ENCODE measurements around the gene SERINC3. TPM values are rescaled to one million over a fixed set of nuclear protein-coding genes. Genes with fewer than 3 reads are reported as not detected.
A peak's percentile ranks its signal among the peaks of the same experiment; 100 is the strongest.

The SERINC3 gene
- total RNA-seq, 1 donor from 2014 or later, result 82.4 TPM

- no peaks in the 10 kb centered on the region for H3K27me3 ChIP-seq (ENCODE audit: control insufficient read depth, insufficient read depth, low read length)
- no peak for FAIRE-seq
- no peak for TF ChIP-seq CTCF (IDR thresholded peaks at IDR 0.05; ENCODE audit: insufficient read depth, low read length, severe bottlenecking)
These were observed 51.5 kb downstream of the SERINC3 start for GRCh38 chr20:44470327-44470726.

GRCh38 chr20:44468044-44468782, 53.7 kb downstream of the SERINC3 start:
- FAIRE-seq, result no peak
- Histone ChIP-seq H3K36me3 (ENCODE audit: control insufficient read depth, insufficient read depth, low read length) (no peaks in the 10 kb centered on the region), H3K27me3 (ENCODE audit: control insufficient read depth, insufficient read depth, low read length) (no peaks in the 10 kb centered on the region), H3K4me3 (ENCODE audit: low read depth, low read length) (no peak overlapping the region)
- no peak for TF ChIP-seq CTCF (IDR thresholded peaks at IDR 0.05; ENCODE audit: insufficient read depth, low read length, severe bottlenecking)
- DNase-seq (ENCODE audit: low read depth), result no peak

More at GRCh38 chr20:44470327-44470726, 51.5 kb downstream of the SERINC3 start:
- Histone ChIP-seq H3K36me3 (ENCODE audit: control insufficient read depth, insufficient read depth, low read length) (no peaks in the 10 kb centered on the region), H3K4me3 (ENCODE audit: low read depth, low read length) (no peak overlapping the region)
- DNase-seq (ENCODE audit: low read depth), result no peak

GRCh38 chr20:44467289-44467883, 54.5 kb downstream of the SERINC3 start:
- no peak for FAIRE-seq
- H3K36me3 ChIP-seq (ENCODE audit: control insufficient read depth, insufficient read depth, low read length), result no peaks in the 10 kb centered on the region
- no peak for TF ChIP-seq CTCF (IDR thresholded peaks at IDR 0.05; ENCODE audit: insufficient read depth, low read length, severe bottlenecking)
- DNase-seq (ENCODE audit: low read depth), result no peak
- H3K27me3 ChIP-seq (ENCODE audit: control insufficient read depth, insufficient read depth, low read length), result no peaks in the 10 kb centered on the region
- no peak overlapping the region for H3K4me3 ChIP-seq (ENCODE audit: low read depth, low read length)

- no peaks in the 10 kb centered on the region for H3K27me3 ChIP-seq (ENCODE audit: control insufficient read depth, insufficient read depth, low read length)
- DNase-seq (ENCODE audit: low read depth) (peak; percentile 37), FAIRE-seq (no peak)
- TF ChIP-seq CTCF (IDR thresholded peaks at IDR 0.05; ENCODE audit: insufficient read depth, low read length, severe bottlenecking), result no peak
- no peak overlapping the region for H3K4me3 ChIP-seq (ENCODE audit: low read depth, low read length)
- no peaks in the 10 kb centered on the region for H3K36me3 ChIP-seq (ENCODE audit: control insufficient read depth, insufficient read depth, low read length)
These were observed 56.8 kb downstream of the SERINC3 start for GRCh38 chr20:44465001-44465560.

- FAIRE-seq, result no peak
- no peaks in the 10 kb centered on the region for H3K36me3 ChIP-seq (ENCODE audit: control insufficient read depth, insufficient read depth, low read length)
- no peak overlapping the region for H3K4me3 ChIP-seq (ENCODE audit: low read depth, low read length)
- no peaks in the 10 kb centered on the region for H3K27me3 ChIP-seq (ENCODE audit: control insufficient read depth, insufficient read depth, low read length)
- peak; percentile 27 for DNase-seq (ENCODE audit: low read depth)
- TF ChIP-seq CTCF (IDR thresholded peaks at IDR 0.05; ENCODE audit: insufficient read depth, low read length, severe bottlenecking), result no peak
These were observed 57.4 kb downstream of the SERINC3 start for GRCh38 chr20:44464514-44464913.

Measured in bronchial epithelial cell (primary cell).